Left forelimb (tissue), 1 donor: ENCODE data around the gene CAMSAP3.

Experiments used
- DNase-seq: peaks from one replicate; pipeline ENCODE4 v3.0.0-alpha.2; 2018; ENCODE audit warnings: low spot score

Gene CAMSAP3

DNA sequence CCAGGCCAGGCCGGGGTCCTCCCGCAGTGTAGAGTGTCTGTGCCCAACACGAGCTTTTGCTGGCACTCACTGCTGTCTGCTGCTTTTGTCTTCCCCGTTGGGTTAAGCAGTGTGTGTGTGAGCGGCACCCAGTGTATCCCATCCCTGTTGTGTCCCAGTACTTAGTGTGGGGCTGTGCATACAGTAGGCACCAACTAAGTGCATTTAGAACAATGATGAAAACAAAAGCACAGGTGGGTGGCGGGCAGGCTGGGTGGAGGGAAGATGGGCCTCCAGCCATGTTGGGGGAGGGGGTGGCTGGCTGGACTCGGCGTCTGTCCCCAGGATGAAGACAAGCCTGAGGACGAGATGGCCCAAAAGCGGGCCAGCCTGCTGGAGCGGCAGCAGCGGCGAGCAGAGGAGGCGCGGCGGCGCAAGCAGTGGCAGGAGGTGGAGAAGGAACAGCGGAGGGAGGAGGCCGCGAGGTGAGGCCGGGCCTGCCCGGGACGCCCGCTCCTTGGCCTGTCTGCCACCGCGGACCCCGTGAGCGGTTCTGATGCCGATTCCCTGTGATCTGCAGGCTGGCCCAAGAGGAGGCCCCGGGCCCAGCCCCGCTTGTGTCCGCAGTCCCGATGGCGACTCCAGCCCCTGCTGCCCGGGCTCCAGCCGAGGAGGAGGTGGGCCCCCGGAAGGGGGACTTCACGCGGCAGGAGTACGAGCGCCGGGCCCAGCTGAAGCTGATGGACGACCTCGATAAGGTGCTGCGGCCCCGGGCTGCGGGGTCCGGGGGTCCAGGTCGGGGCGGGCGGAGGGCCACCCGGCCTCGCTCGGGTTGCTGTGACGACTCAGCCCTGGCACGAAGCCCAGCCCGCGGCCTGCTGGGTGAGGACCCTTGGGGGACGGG is 19.4 kb downstream of the CAMSAP3 start:
- DNase-seq: no peak

- DNase-seq: no peak
Measured at GRCh38 chr19:7617172-7617571, 21.5 kb downstream of the CAMSAP3 start.

DNA sequence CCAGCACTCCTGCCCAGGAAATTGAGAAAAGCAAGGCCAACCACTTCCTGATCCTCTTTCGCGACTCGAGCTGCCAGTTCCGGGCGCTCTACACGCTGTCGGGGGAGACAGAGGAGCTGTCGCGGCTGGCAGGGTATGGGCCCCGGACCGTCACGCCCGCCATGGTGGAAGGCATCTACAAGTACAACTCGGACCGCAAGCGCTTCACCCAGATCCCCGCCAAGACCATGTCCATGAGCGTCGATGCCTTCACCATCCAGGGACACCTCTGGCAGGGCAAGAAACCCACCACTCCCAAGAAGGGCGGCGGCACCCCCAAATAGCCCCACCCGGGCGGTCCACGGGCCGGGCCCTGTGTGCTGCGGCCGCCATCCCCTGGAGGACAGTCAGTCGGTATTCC is 22.1 kb downstream of the CAMSAP3 start:
- no peak for DNase-seq

DNA sequence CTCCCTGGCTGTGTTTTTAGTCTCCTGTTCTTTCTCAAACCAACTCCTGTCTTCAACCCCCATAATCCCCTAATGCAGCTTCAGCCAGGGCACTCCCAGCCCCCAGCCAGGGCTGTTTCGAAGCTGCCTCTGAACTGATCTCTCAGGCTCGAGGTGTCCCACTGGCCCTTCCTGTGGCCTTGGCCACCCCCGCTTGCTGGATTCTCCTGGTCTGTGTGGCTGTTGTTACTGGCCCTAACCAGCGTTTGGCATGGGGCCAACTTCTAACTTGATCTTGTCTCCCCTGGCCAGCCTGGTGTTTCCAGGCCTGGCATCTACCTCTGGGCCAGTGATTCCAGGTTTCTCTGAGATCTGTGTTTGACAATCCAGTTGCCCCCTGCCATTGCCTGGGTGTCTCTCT is 22.7 kb downstream of the CAMSAP3 start:
- no peak for DNase-seq

DNA sequence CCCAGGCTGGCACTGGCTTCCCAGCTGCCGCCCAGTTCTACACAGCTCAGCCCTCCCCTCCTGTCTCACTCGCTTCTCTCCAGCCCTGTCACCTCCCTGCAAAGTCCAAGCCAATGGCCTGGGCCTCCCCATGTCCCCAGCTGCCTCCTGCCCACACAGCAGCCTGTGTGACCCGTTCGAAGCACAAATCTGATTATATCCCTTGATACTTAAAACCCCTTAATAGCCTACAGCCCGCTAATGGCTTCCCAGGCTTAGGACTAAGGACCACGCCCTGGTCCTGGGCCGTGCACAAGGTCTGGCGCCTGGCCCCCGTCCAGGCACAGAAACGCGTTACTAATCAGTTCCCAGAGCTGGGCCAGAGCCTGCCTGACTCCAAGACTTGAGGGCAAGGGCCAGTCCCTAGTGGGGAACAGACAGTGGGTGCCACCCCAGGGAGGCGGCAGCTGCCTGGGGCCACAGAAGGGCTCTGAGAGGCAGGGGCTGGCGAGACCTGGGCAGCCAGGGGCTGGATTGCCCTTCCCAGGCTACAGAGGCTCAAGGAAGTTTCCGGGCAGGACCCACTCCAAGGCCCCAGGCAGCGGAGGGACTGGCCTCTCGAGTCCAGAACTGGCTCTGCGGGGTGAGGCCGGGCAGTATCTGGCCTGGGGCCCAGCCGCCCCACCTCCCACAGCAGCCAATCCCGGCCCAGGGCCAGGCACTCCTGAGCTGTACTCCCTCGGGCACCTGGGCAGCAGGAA is 23.3 kb downstream of the CAMSAP3 start:
- DNase-seq: no peak

DNA sequence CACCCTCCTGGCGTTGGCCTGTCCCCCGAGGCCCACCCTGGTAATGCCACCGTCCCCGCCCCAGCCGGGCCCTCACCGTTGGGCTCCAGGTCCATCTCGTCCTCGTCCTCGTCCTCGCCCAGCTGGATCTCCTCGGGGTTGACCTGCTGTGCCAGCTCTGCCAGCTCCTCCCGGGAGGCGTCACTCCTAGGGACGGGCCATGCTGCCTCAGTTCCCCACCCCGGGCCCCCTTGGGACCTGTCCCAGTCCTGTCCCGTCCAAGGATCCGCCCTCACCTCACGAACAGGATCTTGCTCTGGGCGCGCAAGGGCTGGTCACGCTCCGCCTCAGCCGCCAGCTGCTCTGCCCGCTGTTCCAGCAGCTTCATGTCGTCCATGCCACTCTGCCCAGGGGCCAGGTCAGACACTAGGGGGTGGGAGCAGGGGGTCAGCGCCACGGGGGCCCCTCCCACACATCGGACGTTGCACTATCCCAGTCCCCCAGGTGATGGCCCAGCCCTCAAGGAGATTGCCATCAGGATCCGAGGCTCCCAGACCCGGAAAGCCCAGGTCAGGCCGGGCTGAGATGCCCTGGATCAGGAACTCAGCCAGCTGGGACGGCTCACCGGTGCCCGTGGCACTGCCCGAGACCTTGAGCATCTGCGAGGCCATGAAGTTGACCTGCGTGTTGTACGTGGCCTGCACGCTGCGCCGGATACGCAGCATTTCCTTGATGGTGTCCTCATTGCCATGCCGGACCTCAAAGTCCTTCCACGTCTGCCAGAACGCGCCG is 24.2 kb downstream of the CAMSAP3 start:
- no peak for DNase-seq

- no peak for DNase-seq
Measured at GRCh38 chr19:7620442-7621412, 25.1 kb downstream of the CAMSAP3 start.

DNA sequence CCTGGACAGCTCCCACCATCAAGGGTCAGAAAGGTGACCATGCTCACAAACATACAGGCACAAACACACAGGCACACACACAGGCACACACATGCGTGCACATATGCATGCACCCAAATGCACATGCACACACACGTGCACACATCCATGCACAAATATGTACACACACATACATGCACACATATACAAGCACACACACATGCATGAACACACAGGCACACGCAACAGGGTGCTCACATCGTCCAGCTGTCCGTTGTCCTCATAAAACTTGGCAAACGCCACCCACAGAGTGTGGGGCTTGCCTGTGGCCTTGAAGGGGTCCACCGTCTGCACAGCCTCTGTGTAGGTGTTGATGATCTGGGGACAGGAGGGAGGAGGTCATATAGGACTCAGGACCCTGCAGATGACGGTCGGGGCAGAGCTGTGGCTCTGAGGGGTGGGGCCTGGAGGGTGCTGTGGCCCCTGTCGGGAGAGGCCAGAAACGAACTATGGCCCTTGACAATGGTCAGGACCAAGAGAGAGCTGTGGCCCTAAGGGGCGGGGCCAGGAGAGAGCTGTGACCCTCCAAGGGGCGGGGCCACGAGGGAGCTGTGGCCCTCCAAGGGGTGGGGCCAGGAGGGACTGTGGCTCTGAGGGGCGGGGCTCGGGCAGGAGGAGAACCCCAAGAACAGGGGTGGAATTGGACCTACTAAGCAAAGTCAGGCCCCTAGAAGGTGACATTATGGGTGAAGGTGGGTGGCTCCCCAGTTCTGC is 27.4 kb downstream of the CAMSAP3 start:
- DNase-seq: no peak

DNA sequence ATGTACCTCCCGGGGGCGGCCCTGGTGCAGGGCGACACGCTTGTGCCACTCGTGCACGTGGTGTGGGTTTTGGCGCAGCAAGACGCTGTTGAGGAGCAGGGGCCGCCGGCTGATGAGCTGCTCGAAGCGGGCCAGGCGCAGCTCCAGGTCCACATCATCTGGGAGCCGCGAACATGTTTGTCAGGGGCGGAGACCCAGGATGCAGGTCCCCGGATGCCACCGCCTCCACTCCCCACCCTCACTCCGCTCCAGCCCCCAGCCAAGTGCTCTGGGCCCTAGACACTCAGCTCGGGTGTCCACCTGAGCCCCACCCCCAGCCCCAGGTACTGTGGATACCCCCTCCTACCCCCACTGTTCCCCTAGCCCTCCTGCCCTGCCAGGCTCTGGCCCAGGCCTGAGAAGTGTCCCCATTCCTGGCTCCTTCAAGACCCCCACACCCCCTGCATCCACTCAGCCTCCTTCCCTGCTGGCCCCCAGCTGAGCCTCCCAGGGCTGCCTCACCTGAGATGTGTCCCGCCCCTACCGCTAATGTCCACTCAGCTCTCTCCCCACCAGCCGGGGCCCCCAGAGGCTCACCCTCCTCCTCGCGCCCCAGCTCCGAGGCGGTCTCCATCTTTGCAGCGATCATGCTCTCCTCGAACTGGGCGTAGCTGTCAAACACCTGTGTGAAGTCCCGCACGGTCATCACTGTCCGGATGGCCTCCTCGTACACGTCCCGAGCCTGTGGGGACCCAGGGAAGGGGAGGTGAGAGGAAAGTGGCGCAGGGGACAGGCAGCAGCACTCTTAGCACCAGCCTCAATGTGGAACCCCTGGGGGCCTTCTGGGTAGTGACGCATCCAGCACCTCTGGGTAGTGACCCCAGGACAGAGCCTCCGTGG is 28.3 kb downstream of the CAMSAP3 start:
- DNase-seq: no peak

- DNase-seq: no peak
Measured at GRCh38 chr19:7624810-7625209, 29.1 kb downstream of the CAMSAP3 start.

- DNase-seq: no peak
Measured at GRCh38 chr19:7625763-7626372, 30.2 kb downstream of the CAMSAP3 start.

GRCh38 chr19:7627166-7627565 is 31.5 kb downstream of the CAMSAP3 start:
- DNase-seq: no peak

GRCh38 chr19:7628589-7629311 is 33.1 kb downstream of the CAMSAP3 start:
- no peak for DNase-seq

- peak; percentile 97 for DNase-seq
Measured at GRCh38 chr19:7629347-7630054, 33.8 kb downstream of the CAMSAP3 start, which contains the start of the genes PET100 and XAB2. TSS of gene PET100 (plus strand) at chr19:7629793. CDS start at chr19:7629834, 41 bp downstream. TSS of gene XAB2 (minus strand) at chr19:7629545. CDS start at chr19:7629527, 18 bp downstream.

DNA sequence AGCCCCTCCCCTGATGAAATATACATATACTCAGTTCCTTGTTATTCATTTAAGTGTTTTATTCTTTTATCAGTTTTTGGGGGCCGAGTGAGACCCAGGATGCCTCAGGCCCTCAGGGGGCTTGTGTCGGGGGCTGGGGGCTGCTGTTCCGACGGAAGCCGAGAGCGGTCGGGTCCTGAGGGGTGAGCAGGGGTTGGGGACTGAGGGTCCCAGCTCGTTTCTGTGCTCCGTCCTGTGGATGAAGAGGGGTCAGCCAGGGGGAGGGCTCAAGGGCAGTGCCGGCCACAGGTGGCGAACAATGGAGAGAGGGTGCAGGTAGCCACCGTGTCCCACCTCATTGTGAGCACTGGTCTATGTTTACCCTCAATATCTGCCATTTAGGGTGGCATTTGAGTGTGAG is 35.9 kb downstream of the CAMSAP3 start:
- no peak for DNase-seq

DNA sequence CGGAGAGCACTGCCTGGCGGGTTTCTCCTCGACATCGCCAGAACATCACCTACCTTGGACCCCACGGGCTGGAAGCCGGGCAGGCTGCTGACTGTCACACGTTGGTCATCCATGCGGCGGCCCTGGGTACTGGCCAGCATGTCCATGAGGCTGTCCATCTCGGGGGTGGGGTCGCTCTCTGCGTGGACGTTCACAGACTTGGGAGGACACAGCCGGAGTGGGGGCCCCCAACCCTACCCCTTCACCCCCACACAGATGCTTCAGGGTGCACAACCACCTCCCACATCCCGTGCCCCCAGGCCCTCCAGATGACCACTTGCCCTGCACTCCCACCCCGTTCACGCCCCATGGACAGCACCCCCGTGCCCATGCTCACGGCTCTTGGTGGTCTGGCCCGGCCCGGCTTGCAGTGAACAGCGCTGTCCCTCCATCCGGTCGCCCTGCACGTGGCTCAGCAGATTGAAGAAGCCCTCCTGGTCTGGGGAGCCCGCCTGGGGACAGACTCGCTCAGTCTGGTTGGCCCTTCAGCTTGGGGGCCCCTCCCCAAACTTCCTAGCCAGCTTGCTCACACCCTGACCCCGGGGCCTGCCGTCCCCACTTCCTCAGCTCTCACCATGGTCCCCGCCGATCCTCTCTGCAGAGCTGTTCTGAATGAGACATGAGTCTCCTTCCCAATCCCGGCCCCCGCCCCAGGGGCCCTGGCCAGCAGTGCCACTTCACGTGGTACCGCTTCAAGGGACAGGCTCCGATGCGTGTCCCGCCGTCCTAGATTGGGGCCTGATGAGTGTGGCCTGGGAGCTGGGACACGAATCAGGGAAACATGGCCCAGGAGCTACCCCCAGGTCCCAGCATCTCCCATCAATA is 36.9 kb downstream of the CAMSAP3 start:
- DNase-seq: no peak

DNA sequence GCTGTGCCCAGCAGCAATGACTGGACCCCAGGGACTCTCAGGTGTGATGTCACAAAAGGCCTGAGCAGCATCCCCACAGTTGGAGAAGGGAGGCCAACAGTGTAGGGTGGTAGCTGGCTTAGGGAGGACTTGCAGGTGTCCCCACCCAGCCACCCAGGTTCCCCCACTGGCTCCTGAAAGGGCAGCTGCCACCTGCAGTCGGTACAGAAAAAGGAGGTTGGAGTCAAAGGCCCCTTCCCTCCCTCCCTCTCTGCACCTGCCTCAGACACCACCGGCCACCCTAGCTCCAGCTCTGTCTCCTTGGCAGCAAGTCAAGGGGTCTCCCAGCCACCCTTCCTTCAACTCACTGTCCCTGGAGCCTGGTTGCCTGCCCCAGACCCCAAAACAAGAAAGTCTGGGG is 38.0 kb downstream of the CAMSAP3 start, which contains the start of gene PCP2:
Gene PCP2 (minus strand): TSS at position 22 of the 400 bp plus-strand sequence. CDS start 262 bp downstream, outside the sequence.
- DNase-seq: no peak
